Measurements from ENCODE around the gene NR6A1. TPM values are rescaled to one million over a fixed set of nuclear protein-coding genes. Genes with fewer than 3 reads are reported as not detected.

The NR6A1 gene
- total RNA-seq, 1 donor from 2014 or later, result 302 TPM

- Histone ChIP-seq H3K79me2 (ENCODE audit: low read depth) (peaks cover 73% of the 10 kb centered on the region), H2AFZ (replicated peaks) (no peak overlapping the region), H3K9ac (no peak overlapping the region), H3K36me3 (no peaks in the 10 kb centered on the region), H3K9me3 (ENCODE audit: low read depth) (no peaks in the 10 kb centered on the region), H3K27me3 (no peaks in the 10 kb centered on the region), H3K4me1 (peaks cover 5% of the 10 kb centered on the region), H3F3A (ENCODE audit: low read depth) (peaks cover 25% of the 10 kb centered on the region), H4K20me1 (ENCODE audit: low read depth) (peaks cover 88% of the 10 kb centered on the region), H3K27ac (no peak overlapping the region), H3K4me2 (no peak overlapping the region), H3K4me3 (no peak overlapping the region)
- no peak overlapping the region for H3K4me3 Mint-ChIP-seq
- TF ChIP-seq EZH2 (IDR thresholded peaks at IDR 0.05), result no peak
- no peak for TF ChIP-seq EZH2phosphoT487 (IDR thresholded peaks at IDR 0.05)
- TF ChIP-seq CTCF (IDR thresholded peaks at IDR 0.05), result no peak
- DNase-seq (ENCODE audit: low spot score), result no peak
- no peaks in the 10 kb centered on the region for H3K27me3 Mint-ChIP-seq (ENCODE audit: insufficient read depth, low read depth)
- peaks cover 2% of the 10 kb centered on the region for H3K36me3 Mint-ChIP-seq
- no peaks in the 10 kb centered on the region for H3K4me1 Mint-ChIP-seq
- H3K9me3 Mint-ChIP-seq, result no peaks in the 10 kb centered on the region
- no peak overlapping the region for H3K27ac Mint-ChIP-seq
These were observed 216.1 kb downstream of the NR6A1 start for GRCh38 chr9:124555043-124555442.

- DNase-seq (ENCODE audit: low spot score), result no peak
- no peak overlapping the region for H3K9ac ChIP-seq
- H3K4me3 ChIP-seq, result no peak overlapping the region
- H3K79me2 ChIP-seq (ENCODE audit: low read depth), result peaks cover 73% of the 10 kb centered on the region
- H3K4me2 ChIP-seq, result no peak overlapping the region
- peak overlapping the region; percentile 31 for H3K27ac ChIP-seq
- no peaks in the 10 kb centered on the region for H3K27me3 ChIP-seq
- Mint-ChIP-seq H3K36me3 (peaks cover 5% of the 10 kb centered on the region), H3K4me3 (no peak overlapping the region), H3K4me1 (no peaks in the 10 kb centered on the region), H3K9me3 (no peaks in the 10 kb centered on the region), H3K27ac (no peak overlapping the region), H3K27me3 (ENCODE audit: insufficient read depth, low read depth) (no peaks in the 10 kb centered on the region)
- H4K20me1 ChIP-seq (ENCODE audit: low read depth), result peaks cover 87% of the 10 kb centered on the region
- H2AFZ ChIP-seq (replicated peaks), result no peak overlapping the region
- H3K9me3 ChIP-seq (ENCODE audit: low read depth), result no peaks in the 10 kb centered on the region
- TF ChIP-seq CTCF (IDR thresholded peaks at IDR 0.05), result no peak
- TF ChIP-seq EZH2phosphoT487 (IDR thresholded peaks at IDR 0.05), result no peak
- no peak for TF ChIP-seq EZH2 (IDR thresholded peaks at IDR 0.05)
- peaks cover 5% of the 10 kb centered on the region for H3K4me1 ChIP-seq
- peaks cover 25% of the 10 kb centered on the region for H3F3A ChIP-seq (ENCODE audit: low read depth)
- no peaks in the 10 kb centered on the region for H3K36me3 ChIP-seq
These were observed 217.4 kb downstream of the NR6A1 start for GRCh38 chr9:124553738-124554137.

- Mint-ChIP-seq H3K36me3 (peaks cover 5% of the 10 kb centered on the region), H3K27ac (no peak overlapping the region), H3K27me3 (ENCODE audit: insufficient read depth, low read depth) (no peaks in the 10 kb centered on the region), H3K9me3 (no peaks in the 10 kb centered on the region), H3K4me3 (no peak overlapping the region), H3K4me1 (no peaks in the 10 kb centered on the region)
- H3K36me3 ChIP-seq, result no peaks in the 10 kb centered on the region
- no peaks in the 10 kb centered on the region for H3K9me3 ChIP-seq (ENCODE audit: low read depth)
- no peak overlapping the region for H3K9ac ChIP-seq
- H3K4me3 ChIP-seq, result no peak overlapping the region
- H3F3A ChIP-seq (ENCODE audit: low read depth), result peaks cover 25% of the 10 kb centered on the region
- peaks cover 66% of the 10 kb centered on the region for H3K79me2 ChIP-seq (ENCODE audit: low read depth)
- no peak overlapping the region for H3K4me2 ChIP-seq
- no peaks in the 10 kb centered on the region for H3K27me3 ChIP-seq
- no peak for DNase-seq (ENCODE audit: low spot score)
- H3K27ac ChIP-seq, result peak overlapping the region; percentile 36
- peaks cover 5% of the 10 kb centered on the region for H3K4me1 ChIP-seq
- no peak overlapping the region for H2AFZ ChIP-seq (replicated peaks)
- TF ChIP-seq EZH2 (IDR thresholded peaks at IDR 0.05), result no peak
- no peak for TF ChIP-seq EZH2phosphoT487 (IDR thresholded peaks at IDR 0.05)
- TF ChIP-seq CTCF (IDR thresholded peaks at IDR 0.05), result no peak
- peaks cover 82% of the 10 kb centered on the region for H4K20me1 ChIP-seq (ENCODE audit: low read depth)
These were observed 218.9 kb downstream of the NR6A1 start for GRCh38 chr9:124552273-124552605.

Data from neural progenitor cell (in vitro differentiated cells).